IMR-90 (cell line): ENCODE results near the gene COL4A3. TPM values are rescaled to one million over a fixed set of nuclear protein-coding genes. Genes with fewer than 3 reads are reported as not detected.

ENCODE experiments used
- ATAC-seq: fragments of 200-7000 bp; cut with Tn5 transposase; 2 replicates; pipeline ENCODE4 v1.9.1; 2020; ENCODE audit warnings: low read depth, mild to moderate bottlenecking, moderate library complexity
- BruUV-seq: library from RNA; stranded (reverse); fragments of 400-500 nt; replicated peaks from 2 replicates; lab custom pipeline; 2021; lab: Mats Ljungman, UMichigan
- CTCF ChIA-PET: fragments of 300-600 bp; formaldehyde crosslinking; extraction: SDS; loops from one replicate; lab custom pipeline; 2021; ENCODE audit warnings: antibody characterized with exemption; lab: Yijun Ruan, JAX
- POLR2A ChIA-PET: fragments of 300-600 bp; sonication (Branson Sonifier 250); formaldehyde crosslinking; loops from one replicate; lab custom pipeline; 2022; ENCODE audit warnings: antibody characterized with exemption; ENCODE audit not compliant: unreplicated experiment; lab: Charles Lee
- DNase-seq: peaks from one replicate; pipeline ENCODE4 v3.0.0; 2013
- H2AFZ ChIP-seq: replicated peaks from 2 replicates; pipeline ENCODE3; 2013; ENCODE audit warnings: low read length, mild to moderate bottlenecking; ENCODE audit not compliant: poor library complexity
- H2AK5ac ChIP-seq: 2 replicates; pipeline ENCODE4 v1.6.1; 2013; ENCODE audit warnings: low read depth, low read length, inconsistent platforms
- H2AK9ac ChIP-seq: replicated peaks from 2 replicates; pipeline ENCODE3; 2013; ENCODE audit warnings: mild to moderate bottlenecking, low read depth, low read length, moderate library complexity; ENCODE audit not compliant: poor library complexity
- H2BK120ac ChIP-seq: 2 replicates; pipeline ENCODE4 v1.6.1; 2013; ENCODE audit warnings: low read depth, low read length, inconsistent platforms
- H2BK15ac ChIP-seq: 3 replicates; pipeline ENCODE4 v1.6.1; 2013; ENCODE audit warnings: low read depth, low read length, inconsistent platforms
- H2BK20ac ChIP-seq: 2 replicates; pipeline ENCODE4 v1.6.1; 2013; ENCODE audit warnings: low read depth, mild to moderate bottlenecking, inconsistent platforms, low read length, moderate library complexity
- H2BK5ac ChIP-seq: 2 replicates; pipeline ENCODE4 v1.6.1; 2013; ENCODE audit warnings: mild to moderate bottlenecking, low read depth, low read length, inconsistent platforms; ENCODE audit not compliant: poor library complexity, severe bottlenecking
- H3K14ac ChIP-seq: replicated peaks from 2 replicates; pipeline ENCODE4 v1.6.1; 2013; ENCODE audit warnings: low read depth, low read length, inconsistent platforms
- H3K18ac ChIP-seq: 2 replicates; pipeline ENCODE4 v1.6.1; 2013; ENCODE audit warnings: low read depth, low read length, control low read depth
- H3K23ac ChIP-seq: 2 replicates; pipeline ENCODE4 v1.6.1; 2013; ENCODE audit warnings: low read depth, low read length, inconsistent platforms
- H3K27ac ChIP-seq: 2 replicates; pipeline ENCODE4 v1.5.1; 2013; ENCODE audit warnings: mild to moderate bottlenecking, control low read depth, low read length; ENCODE audit not compliant: insufficient read depth
- H3K27me3 ChIP-seq: 2 replicates; pipeline ENCODE4 v1.6.1; 2013; ENCODE audit warnings: low read length; ENCODE audit not compliant: control insufficient read depth, insufficient read depth
- H3K36me3 ChIP-seq: 2 replicates; pipeline ENCODE4 v1.6.1; 2013; ENCODE audit warnings: low read length, mixed read lengths; ENCODE audit not compliant: control insufficient read depth, insufficient read depth
- H3K4ac ChIP-seq: 2 replicates; pipeline ENCODE4 v1.6.1; 2013; ENCODE audit warnings: low read depth, low read length, inconsistent platforms
- H3K4me1 ChIP-seq: 2 replicates; pipeline ENCODE4 v1.6.1; 2013; ENCODE audit warnings: low read length, mixed read lengths; ENCODE audit not compliant: control insufficient read depth, insufficient read depth
- H3K4me2 ChIP-seq: 2 replicates; pipeline ENCODE4 v1.6.1; 2013; ENCODE audit warnings: low read depth, mild to moderate bottlenecking, control low read depth, low read length, moderate library complexity
- H3K4me3 ChIP-seq: 2 replicates; pipeline ENCODE4 v1.5.1; 2013; ENCODE audit warnings: low read depth, mild to moderate bottlenecking, control low read depth, low read length, moderate library complexity; ENCODE audit not compliant: insufficient read depth
- H3K56ac ChIP-seq: 2 replicates; pipeline ENCODE4 v1.6.1; 2013; ENCODE audit warnings: low read length, inconsistent platforms; ENCODE audit not compliant: insufficient read depth; ENCODE audit errors: extremely low read depth
- H3K79me1 ChIP-seq, 2 experiments: 2 replicates each; pipeline ENCODE4 v1.6.1; 2013; ENCODE audit warnings: low read length in 2 of 2, inconsistent platforms in 1 of 2, low read depth in 1 of 2
- H3K9ac ChIP-seq: 2 replicates; pipeline ENCODE4 v1.6.1; 2013; ENCODE audit warnings: low read depth, low read length, control low read depth
- H3K9me1 ChIP-seq: 2 replicates; pipeline ENCODE4 v1.6.1; 2013; ENCODE audit warnings: low read length, inconsistent platforms; ENCODE audit not compliant: insufficient read depth
- H3K9me3 ChIP-seq: 2 replicates; pipeline ENCODE4 v1.6.1; 2013; ENCODE audit warnings: low read length; ENCODE audit not compliant: control insufficient read depth, insufficient read depth
- H4K20me1 ChIP-seq: 2 replicates; pipeline ENCODE4 v1.6.1; 2013; ENCODE audit warnings: low read length, inconsistent platforms; ENCODE audit not compliant: insufficient read depth
- H4K5ac ChIP-seq: 2 replicates; pipeline ENCODE4 v1.6.1; 2013; ENCODE audit warnings: mild to moderate bottlenecking, low read depth, low read length, control low read depth
- H4K8ac ChIP-seq, 2 experiments: 2 replicates each; pipeline ENCODE4 v1.6.1; 2013; ENCODE audit warnings: low read depth in 2 of 2, low read length in 2 of 2, control low read depth in 1 of 2, inconsistent platforms in 1 of 2
- H4K91ac ChIP-seq: 2 replicates; pipeline ENCODE4 v1.6.1; 2013; ENCODE audit warnings: low read depth, low read length, inconsistent platforms; ENCODE audit not compliant: insufficient read depth
- CHD1 ChIP-seq: IDR thresholded peaks from 2 replicates; pipeline ENCODE4 v1.6.1; 2012; ENCODE audit warnings: low read depth, low read length, improper control_type of control experiment
- MXI1 ChIP-seq: IDR thresholded peaks from 2 replicates; pipeline ENCODE4 v1.6.1; 2012; ENCODE audit warnings: low read depth, mild to moderate bottlenecking, low read length, moderate library complexity, borderline replicate concordance
- NFE2L2 ChIP-seq: fragments of 150-350 bp; IDR thresholded peaks from 2 replicates; pipeline ENCODE4 v1.6.1; 2016; ENCODE audit warnings: low read depth, mild to moderate bottlenecking, low read length
- RAD21 ChIP-seq: IDR thresholded peaks from 2 replicates; pipeline ENCODE4 v1.6.1; 2012; ENCODE audit warnings: low read length, improper control_type of control experiment
- WGBS, 2 experiments: methylation state at CpG; one replicate each; pipeline versions ENCODE4 v1.1.5 to v1.1.7; 2013; ENCODE audit warnings: missing lambda C conversion rate in 2 of 2; ENCODE audit not compliant: insufficient read length in 1 of 2; ENCODE audit errors: extremely low coverage in 2 of 2; 5-methylcytosine and 5-hydroxymethylcytosine counted together
- dilution Hi-C: fragments of 300-500 bp; cut with HindIII; formaldehyde crosslinking; loops from one replicate; pipeline ENCODE4 v1.14.3; 2018; ENCODE audit warnings: low sequenced_read_pairs; ENCODE audit not compliant: unreplicated experiment
- in situ Hi-C: fragments of 300-500 bp; cut with MboI; formaldehyde crosslinking; loops from 3 replicates; pipeline ENCODE4 v1.14.3; 2019; ENCODE audit warnings: low sequenced_read_pairs, inconsistent platforms, mixed read lengths
- intact Hi-C: fragments of 100-400 bp; cut with micrococcal nuclease; formaldehyde crosslinking; loops from 2 replicates; pipeline ENCODE4 v1.10.0; 2022
- polyA plus RNA-seq, 3 experiments: library from polyadenylated mRNA; depleted of rRNA; stranded (reverse); fragments of >200 nt; gene quantifications; 2 replicates each; pipeline ENCODE4 v1.2.3, GENCODE V29; 2012; ENCODE audit warnings: low replicate concordance in 1 of 3
- total RNA-seq: library from RNA; depleted of rRNA; stranded (reverse); fragments of >200 nt; gene quantifications from 2 replicates; pipeline ENCODE4 v1.2.3, GENCODE V29; 2012
- TF ChIP-seq, protein P1 (sequence below): fragments of 150-350 bp; IDR thresholded peaks from 2 replicates; pipeline ENCODE4 v1.6.1; 2016; ENCODE audit warnings: low read depth, mild to moderate bottlenecking, low read length, moderate library complexity, borderline replicate concordance

COL4A3 gene
- total and polyA plus RNA-seq, 2 of the 4 experiments (the other 2 are of a cell fraction): not detected

DNA sequence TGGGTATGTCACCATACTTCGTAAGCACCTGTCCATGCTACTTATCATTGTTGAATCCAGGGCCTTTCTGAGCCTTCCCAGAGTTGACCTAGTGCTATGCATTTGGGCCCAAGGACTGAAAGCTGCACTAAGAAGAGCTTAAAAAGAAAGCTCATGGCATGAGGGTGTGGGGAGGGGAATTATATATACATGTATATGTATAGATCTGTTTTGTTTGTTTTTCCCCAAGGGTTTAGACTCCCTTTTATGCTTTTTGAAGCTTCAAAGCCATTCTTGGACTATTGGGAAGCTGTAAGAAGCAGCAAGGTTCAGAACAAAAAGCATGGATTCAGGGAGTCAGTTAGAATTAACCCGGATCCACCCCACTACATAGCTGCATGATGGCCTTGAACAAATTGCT is 183.9 kb downstream of the COL4A3 start:
- intact Hi-C loops: no loop called here
- dilution Hi-C loops: no loop called here
- DNase-seq: no peak
- POLR2A ChIA-PET: no interaction called here
- peaks cover 15% of the 10 kb centered on the region for H3K36me3 ChIP-seq
- no CpG with 5 or more reads among the region's 2 CpGs for WGBS, 2 experiments
- no peaks in the 10 kb centered on the region for H3K9me3 ChIP-seq
- H2AK9ac ChIP-seq: no peak overlapping the region
- H3K14ac ChIP-seq: no peak overlapping the region
- peaks cover 6% of the 10 kb centered on the region for H3K4me1 ChIP-seq
- no peak overlapping the region for H2BK15ac ChIP-seq
- no peak overlapping the region for H2BK5ac ChIP-seq
- H3K23ac ChIP-seq: no peak overlapping the region; the same call in 1 of the 2 replicates
- H3K27ac ChIP-seq: no peak overlapping the region
- H3K4ac ChIP-seq: no peak overlapping the region
- in situ Hi-C loops: no loop called here
- no peak overlapping the region for H2BK120ac ChIP-seq
- ATAC-seq: no peak
- no peak overlapping the region for H4K91ac ChIP-seq
- no peak overlapping the region for H3K56ac ChIP-seq
- no peak overlapping the region for H4K5ac ChIP-seq
- no peak overlapping the region for H3K4me2 ChIP-seq
- no peak overlapping the region for H2AFZ ChIP-seq
- no peak overlapping the region for H3K18ac ChIP-seq
- no peak overlapping the region for H3K9ac ChIP-seq
- no peaks in the 10 kb centered on the region for H3K27me3 ChIP-seq
- H4K20me1 ChIP-seq: no peaks in the 10 kb centered on the region
- no peak overlapping the region for H4K8ac ChIP-seq
- no peak overlapping the region for H3K4me3 ChIP-seq
- no peak overlapping the region for H2BK20ac ChIP-seq
- H2AK5ac ChIP-seq: no peak overlapping the region
- CTCF ChIA-PET: interaction anchor here (1.0 to 1.6 kb wide), 3 partner anchors 13 to 40 kb away, joined by 3 to 4 read pairs (median 3); partner anchors contain the start of gene SCYGR1
- no peaks in the 10 kb centered on the region for H3K9me1 ChIP-seq
- H3K79me1 ChIP-seq: peaks cover 2 to 5% of the 10 kb centered on the region in 2 experiments; a peak in 2 of 4 replicates
- no TSS peak for BruUV-seq
- no peak for TF ChIP-seq MXI1
- TF ChIP-seq, protein P1, sequence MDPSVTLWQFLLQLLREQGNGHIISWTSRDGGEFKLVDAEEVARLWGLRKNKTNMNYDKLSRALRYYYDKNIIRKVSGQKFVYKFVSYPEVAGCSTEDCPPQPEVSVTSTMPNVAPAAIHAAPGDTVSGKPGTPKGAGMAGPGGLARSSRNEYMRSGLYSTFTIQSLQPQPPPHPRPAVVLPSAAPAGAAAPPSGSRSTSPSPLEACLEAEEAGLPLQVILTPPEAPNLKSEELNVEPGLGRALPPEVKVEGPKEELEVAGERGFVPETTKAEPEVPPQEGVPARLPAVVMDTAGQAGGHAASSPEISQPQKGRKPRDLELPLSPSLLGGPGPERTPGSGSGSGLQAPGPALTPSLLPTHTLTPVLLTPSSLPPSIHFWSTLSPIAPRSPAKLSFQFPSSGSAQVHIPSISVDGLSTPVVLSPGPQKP: no peak
- no peak for TF ChIP-seq NFE2L2
- TF ChIP-seq RAD21: no peak
- no peak for TF ChIP-seq CHD1
